ENCODE measurements around the gene CNOT2. TPM values are rescaled to one million over a fixed set of nuclear protein-coding genes. Genes with fewer than 3 reads are reported as not detected.

The CNOT2 gene
- total and polyA plus RNA-seq, 2 experiments from 2014 or later = 67.3 to 158 TPM

GRCh38 chr12:70254846-70255245, 11.6 kb downstream of the CNOT2 start:
- H3K79me2 ChIP-seq = peaks cover 100% of the 10 kb centered on the region
- H2AFZ ChIP-seq = no peak overlapping the region
- peak overlapping the region; percentile 57 for H3K27ac ChIP-seq
- WGBS (ENCODE audit: low lambda C conversion rate, missing lambda C conversion rate) = 86% methylated on average over 5 of the region's 5 CpGs
- DNase-seq (ENCODE audit: low spot score) = no peak
- H3K4me2 ChIP-seq = peak overlapping the region; percentile 2
- H3K9me3 ChIP-seq (ENCODE audit: low read depth) = no peaks in the 10 kb centered on the region
- no peaks in the 10 kb centered on the region for H3K9me2 ChIP-seq (replicated peaks; ENCODE audit: insufficient read depth)
- H4K20me1 ChIP-seq (ENCODE audit: insufficient read depth, poor library complexity, severe bottlenecking) = peaks cover 87% of the 10 kb centered on the region
- no peak overlapping the region for H3K4me3 ChIP-seq
- peaks cover 6% of the 10 kb centered on the region for H3K4me1 ChIP-seq (ENCODE audit: insufficient read depth)
- TF ChIP-seq, protein P1, sequence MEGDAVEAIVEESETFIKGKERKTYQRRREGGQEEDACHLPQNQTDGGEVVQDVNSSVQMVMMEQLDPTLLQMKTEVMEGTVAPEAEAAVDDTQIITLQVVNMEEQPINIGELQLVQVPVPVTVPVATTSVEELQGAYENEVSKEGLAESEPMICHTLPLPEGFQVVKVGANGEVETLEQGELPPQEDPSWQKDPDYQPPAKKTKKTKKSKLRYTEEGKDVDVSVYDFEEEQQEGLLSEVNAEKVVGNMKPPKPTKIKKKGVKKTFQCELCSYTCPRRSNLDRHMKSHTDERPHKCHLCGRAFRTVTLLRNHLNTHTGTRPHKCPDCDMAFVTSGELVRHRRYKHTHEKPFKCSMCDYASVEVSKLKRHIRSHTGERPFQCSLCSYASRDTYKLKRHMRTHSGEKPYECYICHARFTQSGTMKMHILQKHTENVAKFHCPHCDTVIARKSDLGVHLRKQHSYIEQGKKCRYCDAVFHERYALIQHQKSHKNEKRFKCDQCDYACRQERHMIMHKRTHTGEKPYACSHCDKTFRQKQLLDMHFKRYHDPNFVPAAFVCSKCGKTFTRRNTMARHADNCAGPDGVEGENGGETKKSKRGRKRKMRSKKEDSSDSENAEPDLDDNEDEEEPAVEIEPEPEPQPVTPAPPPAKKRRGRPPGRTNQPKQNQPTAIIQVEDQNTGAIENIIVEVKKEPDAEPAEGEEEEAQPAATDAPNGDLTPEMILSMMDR (IDR thresholded peaks at IDR 0.05; ENCODE audit: poor library complexity) = no peak
- no peak for TF ChIP-seq EZH2 (IDR thresholded peaks at IDR 0.05; ENCODE audit: borderline replicate concordance)
- no peak for TF ChIP-seq EZH2phosphoT487 (IDR thresholded peaks at IDR 0.05; ENCODE audit: low read depth, severe bottlenecking, unreplicated experiment)
- no peaks in the 10 kb centered on the region for H3K27me3 ChIP-seq
- no peaks in the 10 kb centered on the region for H3K36me3 ChIP-seq (replicated peaks; ENCODE audit: insufficient read depth, low read depth)

- Histone ChIP-seq H3K36me3 (replicated peaks; ENCODE audit: insufficient read depth, low read depth) (no peaks in the 10 kb centered on the region), H3K4me3 (no peak overlapping the region), H3K4me2 (peak overlapping the region; percentile 2), H3K27me3 (no peaks in the 10 kb centered on the region), H3K4me1 (ENCODE audit: insufficient read depth) (peaks cover 6% of the 10 kb centered on the region), H3K9me3 (ENCODE audit: low read depth) (no peaks in the 10 kb centered on the region), H3K79me2 (peaks cover 100% of the 10 kb centered on the region), H3K27ac (peak overlapping the region; percentile 57), H2AFZ (no peak overlapping the region), H4K20me1 (ENCODE audit: insufficient read depth, poor library complexity, severe bottlenecking) (peaks cover 86% of the 10 kb centered on the region), H3K9me2 (replicated peaks; ENCODE audit: insufficient read depth) (no peaks in the 10 kb centered on the region)
- no peak for DNase-seq (ENCODE audit: low spot score)
- TF ChIP-seq, protein P1 (IDR thresholded peaks at IDR 0.05; ENCODE audit: poor library complexity) = no peak
- no peak for TF ChIP-seq EZH2 (IDR thresholded peaks at IDR 0.05; ENCODE audit: borderline replicate concordance)
- TF ChIP-seq EZH2phosphoT487 (IDR thresholded peaks at IDR 0.05; ENCODE audit: low read depth, severe bottlenecking, unreplicated experiment) = no peak
- 64% methylated on average over 3 of the region's 3 CpGs for WGBS (ENCODE audit: low lambda C conversion rate, missing lambda C conversion rate)
These were observed 12.1 kb downstream of the CNOT2 start for GRCh38 chr12:70255311-70255710.

GRCh38 chr12:70258605-70259403, 15.6 kb downstream of the CNOT2 start:
- Histone ChIP-seq H3K4me1 (ENCODE audit: insufficient read depth) (no peaks in the 10 kb centered on the region), H3K4me2 (no peak overlapping the region), H3K9me2 (replicated peaks; ENCODE audit: insufficient read depth) (no peaks in the 10 kb centered on the region), H2AFZ (no peak overlapping the region), H3K79me2 (peaks cover 100% of the 10 kb centered on the region), H3K36me3 (replicated peaks; ENCODE audit: insufficient read depth, low read depth) (no peaks in the 10 kb centered on the region), H3K9me3 (ENCODE audit: low read depth) (no peaks in the 10 kb centered on the region), H3K4me3 (no peak overlapping the region), H3K27me3 (no peaks in the 10 kb centered on the region), H3K27ac (no peak overlapping the region), H4K20me1 (ENCODE audit: insufficient read depth, poor library complexity, severe bottlenecking) (peaks cover 77% of the 10 kb centered on the region)
- WGBS (ENCODE audit: low lambda C conversion rate, missing lambda C conversion rate) = 78% methylated on average over 5 of the region's 5 CpGs
- no peak for DNase-seq (ENCODE audit: low spot score)
- TF ChIP-seq EZH2phosphoT487 (IDR thresholded peaks at IDR 0.05; ENCODE audit: low read depth, severe bottlenecking, unreplicated experiment) (no peak), EZH2 (IDR thresholded peaks at IDR 0.05; ENCODE audit: borderline replicate concordance) (no peak)
- TF ChIP-seq, protein P1 (IDR thresholded peaks at IDR 0.05; ENCODE audit: poor library complexity) = no peak
